ENCODE data around the gene UCK2. TPM values are rescaled to one million over a fixed set of nuclear protein-coding genes. Genes with fewer than 3 reads are reported as not detected.

UCK2 gene
- total and polyA plus RNA-seq, 2 donors (not counting 1 experiment from before 2014, with no cell fraction given): 8.9 to 11.5 TPM

- Histone ChIP-seq H3K27ac (ENCODE audit: low read length in 2 of 2) (peak overlapping the region in 1 of 2 donors; percentile 75), H3K4me1 (ENCODE audit: control insufficient read depth in 2 of 2, insufficient read depth in 2 of 2, low read length in 2 of 2) (peaks cover 17 to 19% of the 10 kb centered on the region in 2 donors), H3K4me2 (replicated peaks; ENCODE audit: low read depth, low read length, poor library complexity, severe bottlenecking) (peak overlapping the region; percentile 86), H3K79me2 (ENCODE audit: control insufficient read depth, insufficient read depth, low read length) (peaks cover 28% of the 10 kb centered on the region), H3K27me3 (replicated peaks in 1 of 4; ENCODE audit: control extremely low read depth in 1 of 4, control insufficient read depth in 3 of 4, insufficient read depth in 4 of 4, low read length in 3 of 4) (no peaks in the 10 kb centered on the region), H3K4me3 (ENCODE audit: control extremely low read depth in 1 of 5, extremely low read depth in 1 of 5, insufficient read depth in 1 of 5, low read depth in 2 of 5, low read length in 4 of 5) (peak overlapping the region; percentile 57 to 88 (median 83)), H4K20me1 (ENCODE audit: control insufficient read depth, insufficient read depth, low read length, poor library complexity, severe bottlenecking) (no peaks in the 10 kb centered on the region), H2AFZ (ENCODE audit: insufficient read depth, low read depth, low read length, poor library complexity, severe bottlenecking) (peak overlapping the region; percentile 94), H3K9me3 (ENCODE audit: control extremely low read depth in 1 of 3, control insufficient read depth in 2 of 3, insufficient read depth in 1 of 3, low read length in 2 of 3) (no peaks in the 10 kb centered on the region), H3K36me3 (replicated peaks in 1 of 2; ENCODE audit: control extremely low read depth in 1 of 2, control insufficient read depth in 1 of 2, extremely low read depth in 1 of 2, insufficient read depth in 2 of 2, low read length in 1 of 2) (no peaks in the 10 kb centered on the region), H3K9ac (ENCODE audit: low read length) (peak overlapping the region; percentile 84)
- no peaks in the 10 kb centered on the region for H3K9me3 Mint-ChIP-seq (ENCODE audit: insufficient read depth)
- ChIA-PET POLR2A (no interaction called here), CTCF (interaction anchor here (0.7 to 1.7 kb wide), 5 partner anchors 59 to 230 kb away, joined by 3 to 8 read pairs (median 4); partner anchors contain the start of gene TMCO1)
- ATAC-seq (ENCODE audit: low read depth): no peak
- TF ChIP-seq, protein P1, sequence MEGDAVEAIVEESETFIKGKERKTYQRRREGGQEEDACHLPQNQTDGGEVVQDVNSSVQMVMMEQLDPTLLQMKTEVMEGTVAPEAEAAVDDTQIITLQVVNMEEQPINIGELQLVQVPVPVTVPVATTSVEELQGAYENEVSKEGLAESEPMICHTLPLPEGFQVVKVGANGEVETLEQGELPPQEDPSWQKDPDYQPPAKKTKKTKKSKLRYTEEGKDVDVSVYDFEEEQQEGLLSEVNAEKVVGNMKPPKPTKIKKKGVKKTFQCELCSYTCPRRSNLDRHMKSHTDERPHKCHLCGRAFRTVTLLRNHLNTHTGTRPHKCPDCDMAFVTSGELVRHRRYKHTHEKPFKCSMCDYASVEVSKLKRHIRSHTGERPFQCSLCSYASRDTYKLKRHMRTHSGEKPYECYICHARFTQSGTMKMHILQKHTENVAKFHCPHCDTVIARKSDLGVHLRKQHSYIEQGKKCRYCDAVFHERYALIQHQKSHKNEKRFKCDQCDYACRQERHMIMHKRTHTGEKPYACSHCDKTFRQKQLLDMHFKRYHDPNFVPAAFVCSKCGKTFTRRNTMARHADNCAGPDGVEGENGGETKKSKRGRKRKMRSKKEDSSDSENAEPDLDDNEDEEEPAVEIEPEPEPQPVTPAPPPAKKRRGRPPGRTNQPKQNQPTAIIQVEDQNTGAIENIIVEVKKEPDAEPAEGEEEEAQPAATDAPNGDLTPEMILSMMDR (IDR thresholded peaks at IDR 0.05): no peak
- TF ChIP-seq EZH2 (IDR thresholded peaks at IDR 0.05; ENCODE audit: borderline replicate concordance, insufficient read depth, low read depth, low read length, poor library complexity, severe bottlenecking): no peak
- H3K27ac Mint-ChIP-seq: peak overlapping the region; percentile 85
- peak overlapping the region; percentile 93 for H3K4me3 Mint-ChIP-seq
- DNase-seq: peak; percentile 41
- H3K27me3 Mint-ChIP-seq: no peaks in the 10 kb centered on the region
- H3K4me1 Mint-ChIP-seq: peaks cover 22% of the 10 kb centered on the region
- intact Hi-C loops (cut with micrococcal nuclease): loop anchor here (1.0 to 10.0 kb wide), 6 partner anchors 49 to 664 kb away; partner anchors contain the start of genes ALDH9A1 and MGST3
- 0% methylated on average over 8 of the region's 19 CpGs for WGBS (ENCODE audit: insufficient coverage)
Observed at GRCh38 chr1:165828669-165829329, 1.4 kb downstream of the UCK2 start.

GRCh38 chr1:165829888-165830287 lies 2.5 kb downstream of the UCK2 start:
- ATAC-seq (ENCODE audit: low read depth) (no peak), DNase-seq (no peak)
- Histone ChIP-seq H3K4me1 (ENCODE audit: control insufficient read depth in 2 of 2, insufficient read depth in 2 of 2, low read length in 2 of 2) (peaks cover 17 to 19% of the 10 kb centered on the region in 2 donors), H3K4me2 (replicated peaks; ENCODE audit: low read depth, low read length, poor library complexity, severe bottlenecking) (no peak overlapping the region), H3K79me2 (ENCODE audit: control insufficient read depth, insufficient read depth, low read length) (peaks cover 28% of the 10 kb centered on the region), H3K27ac (ENCODE audit: low read length in 2 of 2) (no peak overlapping the region), H2AFZ (ENCODE audit: insufficient read depth, low read depth, low read length, poor library complexity, severe bottlenecking) (peak overlapping the region; percentile 94), H3K9ac (ENCODE audit: low read length) (no peak overlapping the region), H3K9me3 (ENCODE audit: control extremely low read depth in 1 of 3, control insufficient read depth in 2 of 3, insufficient read depth in 1 of 3, low read length in 2 of 3) (no peaks in the 10 kb centered on the region), H3K36me3 (replicated peaks in 1 of 2; ENCODE audit: control extremely low read depth in 1 of 2, control insufficient read depth in 1 of 2, extremely low read depth in 1 of 2, insufficient read depth in 2 of 2, low read length in 1 of 2) (no peaks in the 10 kb centered on the region), H3K27me3 (replicated peaks in 1 of 4; ENCODE audit: control extremely low read depth in 1 of 4, control insufficient read depth in 3 of 4, insufficient read depth in 4 of 4, low read length in 3 of 4) (no peaks in the 10 kb centered on the region), H3K4me3 (ENCODE audit: control extremely low read depth in 1 of 5, extremely low read depth in 1 of 5, insufficient read depth in 1 of 5, low read depth in 2 of 5, low read length in 4 of 5) (no peak overlapping the region), H4K20me1 (ENCODE audit: control insufficient read depth, insufficient read depth, low read length, poor library complexity, severe bottlenecking) (no peaks in the 10 kb centered on the region)
- H3K27me3 Mint-ChIP-seq: no peaks in the 10 kb centered on the region
- TF ChIP-seq, protein P1 (IDR thresholded peaks at IDR 0.05): no peak
- no peak for TF ChIP-seq EZH2 (IDR thresholded peaks at IDR 0.05; ENCODE audit: borderline replicate concordance, insufficient read depth, low read depth, low read length, poor library complexity, severe bottlenecking)
- H3K9me3 Mint-ChIP-seq (ENCODE audit: insufficient read depth): no peaks in the 10 kb centered on the region
- WGBS (ENCODE audit: insufficient coverage): no CpG with 5 or more reads among the region's 4 CpGs
- POLR2A ChIA-PET: no interaction called here
- peaks cover 22% of the 10 kb centered on the region for H3K4me1 Mint-ChIP-seq
- H3K27ac Mint-ChIP-seq: no peak overlapping the region
- no peak overlapping the region for H3K4me3 Mint-ChIP-seq
- CTCF ChIA-PET: interaction anchor here (1.1 to 1.7 kb wide), 3 partner anchors 61 to 231 kb away, joined by 3 to 8 read pairs (median 4); partner anchors contain the start of gene TMCO1
- intact Hi-C loops (cut with micrococcal nuclease): loop anchor here (2.0 to 10.0 kb wide), 5 partner anchors 47 to 662 kb away; partner anchors contain the start of gene MGST3

Data from B cell (primary cell).